Measurements from ENCODE around the gene RTN4R. TPM values are rescaled to one million over a fixed set of nuclear protein-coding genes. Genes with fewer than 3 reads are reported as not detected.

The RTN4R gene
- total RNA-seq, 2 donors from 2014 or later, result 12.8 to 17.7 TPM

DNA sequence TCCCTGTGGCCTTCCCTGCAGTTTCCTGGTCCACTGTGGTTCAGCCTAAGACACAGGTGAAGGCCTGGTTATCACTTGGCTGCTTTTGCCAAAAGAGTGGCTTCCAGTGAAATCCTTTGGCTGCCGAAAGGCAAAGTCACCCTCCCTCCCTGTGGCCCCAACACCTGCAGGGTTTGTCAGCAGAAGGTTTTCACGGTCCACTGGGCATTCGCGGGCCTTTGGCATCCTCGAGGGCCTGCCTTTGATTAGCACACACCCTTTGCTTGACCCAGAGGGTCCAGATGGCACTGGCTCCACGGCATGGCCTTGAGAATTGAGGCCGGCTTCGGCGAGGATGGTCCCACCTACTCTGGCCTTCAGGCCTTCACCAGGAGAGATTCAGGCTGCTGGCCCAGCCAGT, 35.3 kb downstream of the RTN4R start:
- no peak for DNase-seq
- Histone ChIP-seq H3K27ac (ENCODE audit: low read depth, low read length) (no peak overlapping the region), H3K4me1 (ENCODE audit: control insufficient read depth, insufficient read depth, low read length) (peaks cover 3% of the 10 kb centered on the region), H3K36me3 (ENCODE audit: control insufficient read depth, insufficient read depth, low read length) (no peaks in the 10 kb centered on the region), H3K9me3 (ENCODE audit: control insufficient read depth, low read length) (no peaks in the 10 kb centered on the region), H3K4me3 (ENCODE audit: low read length) (no peak overlapping the region), H3K27me3 (ENCODE audit: control insufficient read depth, insufficient read depth, low read length, poor library complexity, severe bottlenecking) (no peaks in the 10 kb centered on the region), H3K9ac (ENCODE audit: extremely low read depth, low read length, poor library complexity, severe bottlenecking) (no peak overlapping the region)
- Mint-ChIP-seq H3K36me3 (ENCODE audit: low read depth) (no peaks in the 10 kb centered on the region), H3K27ac (no peak overlapping the region), H3K4me1 (no peaks in the 10 kb centered on the region), H3K27me3 (ENCODE audit: insufficient read depth) (no peaks in the 10 kb centered on the region), H3K4me3 (no peak overlapping the region), H3K9me3 (no peaks in the 10 kb centered on the region)
- TF ChIP-seq, protein P1, sequence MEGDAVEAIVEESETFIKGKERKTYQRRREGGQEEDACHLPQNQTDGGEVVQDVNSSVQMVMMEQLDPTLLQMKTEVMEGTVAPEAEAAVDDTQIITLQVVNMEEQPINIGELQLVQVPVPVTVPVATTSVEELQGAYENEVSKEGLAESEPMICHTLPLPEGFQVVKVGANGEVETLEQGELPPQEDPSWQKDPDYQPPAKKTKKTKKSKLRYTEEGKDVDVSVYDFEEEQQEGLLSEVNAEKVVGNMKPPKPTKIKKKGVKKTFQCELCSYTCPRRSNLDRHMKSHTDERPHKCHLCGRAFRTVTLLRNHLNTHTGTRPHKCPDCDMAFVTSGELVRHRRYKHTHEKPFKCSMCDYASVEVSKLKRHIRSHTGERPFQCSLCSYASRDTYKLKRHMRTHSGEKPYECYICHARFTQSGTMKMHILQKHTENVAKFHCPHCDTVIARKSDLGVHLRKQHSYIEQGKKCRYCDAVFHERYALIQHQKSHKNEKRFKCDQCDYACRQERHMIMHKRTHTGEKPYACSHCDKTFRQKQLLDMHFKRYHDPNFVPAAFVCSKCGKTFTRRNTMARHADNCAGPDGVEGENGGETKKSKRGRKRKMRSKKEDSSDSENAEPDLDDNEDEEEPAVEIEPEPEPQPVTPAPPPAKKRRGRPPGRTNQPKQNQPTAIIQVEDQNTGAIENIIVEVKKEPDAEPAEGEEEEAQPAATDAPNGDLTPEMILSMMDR (conservative IDR thresholded peaks at IDR 0.05), result no peak
- WGBS, 2 experiments (ENCODE audit: insufficient coverage in 1 of 2, insufficient read length in 1 of 2), result 91 to 92% methylated on average over 5 to 9 of the region's 9 CpGs

DNA sequence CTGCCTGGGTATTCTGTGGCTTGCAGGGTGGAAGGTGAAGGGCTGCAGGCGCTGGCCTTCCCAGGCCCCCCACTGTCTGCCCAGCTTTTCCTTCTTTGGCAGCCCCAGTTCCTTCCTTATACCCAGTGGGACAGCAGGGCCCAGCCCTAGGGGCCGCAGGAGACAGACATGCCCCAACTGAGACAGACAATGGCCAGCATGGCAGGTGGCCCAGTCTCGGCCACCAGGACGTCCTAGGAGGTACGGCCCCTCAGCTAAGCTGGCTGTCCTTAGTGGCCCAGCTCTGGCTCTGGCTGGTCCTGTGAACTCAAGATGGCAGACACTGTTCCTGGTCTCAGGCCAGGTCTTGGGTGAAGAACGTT, 35.9 kb downstream of the RTN4R start:
- Mint-ChIP-seq H3K4me1 (no peaks in the 10 kb centered on the region), H3K4me3 (no peak overlapping the region), H3K36me3 (ENCODE audit: low read depth) (no peaks in the 10 kb centered on the region), H3K9me3 (no peaks in the 10 kb centered on the region), H3K27ac (no peak overlapping the region), H3K27me3 (ENCODE audit: insufficient read depth) (no peaks in the 10 kb centered on the region)
- Histone ChIP-seq H3K9me3 (ENCODE audit: control insufficient read depth, low read length) (no peaks in the 10 kb centered on the region), H3K36me3 (ENCODE audit: control insufficient read depth, insufficient read depth, low read length) (no peaks in the 10 kb centered on the region), H3K27ac (ENCODE audit: low read depth, low read length) (no peak overlapping the region), H3K9ac (ENCODE audit: extremely low read depth, low read length, poor library complexity, severe bottlenecking) (no peak overlapping the region), H3K27me3 (ENCODE audit: control insufficient read depth, insufficient read depth, low read length, poor library complexity, severe bottlenecking) (no peaks in the 10 kb centered on the region), H3K4me3 (ENCODE audit: low read length) (no peak overlapping the region), H3K4me1 (ENCODE audit: control insufficient read depth, insufficient read depth, low read length) (peaks cover 3% of the 10 kb centered on the region)
- no peak for DNase-seq
- TF ChIP-seq, protein P1 (conservative IDR thresholded peaks at IDR 0.05), result no peak
- WGBS, 2 experiments (ENCODE audit: insufficient coverage in 1 of 2, insufficient read length in 1 of 2), result 78% methylated on average over 5 to 6 of the region's 6 CpGs

DNA sequence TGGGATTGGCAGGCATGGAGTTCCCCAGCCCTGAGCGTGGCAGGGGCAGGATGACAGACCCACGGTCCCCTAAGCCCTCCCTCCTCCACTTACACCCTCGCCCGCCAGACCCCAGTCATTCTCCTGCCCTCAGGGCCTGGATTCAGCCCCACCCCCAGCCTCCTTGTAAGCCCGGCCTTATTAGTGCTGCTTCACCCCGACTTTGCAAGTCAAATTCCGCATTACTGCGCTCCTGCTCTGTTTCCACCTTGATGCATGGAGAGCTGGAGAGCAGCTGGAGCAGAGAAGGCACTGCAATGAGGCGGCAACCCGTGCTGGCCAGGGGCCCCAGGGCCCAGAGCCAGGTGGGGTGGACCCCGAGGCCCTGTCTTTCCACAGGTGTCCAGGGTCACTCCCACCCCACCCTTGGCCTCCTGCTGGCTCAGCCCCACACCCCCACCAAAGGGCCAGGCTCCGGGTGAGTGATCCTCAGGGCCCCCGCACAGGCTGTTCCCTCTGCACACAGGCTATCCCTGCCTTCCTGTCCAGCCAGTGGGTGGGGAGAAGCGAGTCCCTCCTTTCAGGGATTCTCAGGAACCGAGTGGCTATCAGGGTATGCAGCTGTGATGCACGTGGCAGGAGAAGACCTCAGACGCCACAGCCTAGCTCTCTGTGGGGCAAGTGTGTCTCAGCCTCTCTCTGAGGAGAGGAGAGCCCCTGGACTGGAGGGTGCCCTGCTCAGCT, 36.4 kb downstream of the RTN4R start:
- H3K27ac ChIP-seq (ENCODE audit: low read depth, low read length), result no peak overlapping the region
- H3K4me1 Mint-ChIP-seq, result no peaks in the 10 kb centered on the region
- no peak overlapping the region for H3K9ac ChIP-seq (ENCODE audit: extremely low read depth, low read length, poor library complexity, severe bottlenecking)
- peaks cover 3% of the 10 kb centered on the region for H3K4me1 ChIP-seq (ENCODE audit: control insufficient read depth, insufficient read depth, low read length)
- no peaks in the 10 kb centered on the region for H3K36me3 ChIP-seq (ENCODE audit: control insufficient read depth, insufficient read depth, low read length)
- 76 to 83% methylated on average over 5 to 17 of the region's 17 CpGs for WGBS, 2 experiments (ENCODE audit: insufficient coverage in 1 of 2, insufficient read length in 1 of 2)
- no peak overlapping the region for H3K4me3 ChIP-seq (ENCODE audit: low read length)
- no peak overlapping the region for H3K4me3 Mint-ChIP-seq
- TF ChIP-seq, protein P1 (conservative IDR thresholded peaks at IDR 0.05), result no peak
- no peaks in the 10 kb centered on the region for H3K27me3 Mint-ChIP-seq (ENCODE audit: insufficient read depth)
- no peaks in the 10 kb centered on the region for H3K9me3 ChIP-seq (ENCODE audit: control insufficient read depth, low read length)
- no peaks in the 10 kb centered on the region for H3K27me3 ChIP-seq (ENCODE audit: control insufficient read depth, insufficient read depth, low read length, poor library complexity, severe bottlenecking)
- no peak for DNase-seq
- H3K9me3 Mint-ChIP-seq, result no peaks in the 10 kb centered on the region
- no peak overlapping the region for H3K27ac Mint-ChIP-seq
- H3K36me3 Mint-ChIP-seq (ENCODE audit: low read depth), result no peaks in the 10 kb centered on the region
